HCT116 (cell line): Measurements from ENCODE around the gene SLC17A8.

ENCODE experiments used
- ATF3 ChIP-seq: IDR thresholded peaks from 2 replicates; pipeline ENCODE4 v1.6.1; 2012
- CEBPB ChIP-seq: IDR thresholded peaks from 2 replicates; pipeline ENCODE4 v1.6.1; 2012; ENCODE audit warnings: low read depth
- CTCF ChIP-seq, 3 experiments: fragments of 200-600 bp in 1 of 3; sonication (generic) in 1 of 3; IDR thresholded peaks in 2 of 3; conservative IDR thresholded peaks in 1 of 3; 2 replicates each; pipeline ENCODE4 v1.5.1; 2012 to 2017; ENCODE audit warnings: low read depth in 2 of 3, low read length in 2 of 3, antibody characterized with exemption in 1 of 3, borderline replicate concordance in 1 of 3, control low read depth in 1 of 3, mild to moderate bottlenecking in 1 of 3, mixed read lengths in 1 of 3, mixed run types in 1 of 3, moderate library complexity in 1 of 3; ENCODE audit not compliant: insufficient read depth in 1 of 3
- EZH2 ChIP-seq: fragments of 200-600 bp; sonication (generic); IDR thresholded peaks from 2 replicates; pipeline ENCODE4 v1.6.1; 2017; ENCODE audit warnings: antibody characterized with exemption, mixed run types
- MAX ChIP-seq: IDR thresholded peaks from 2 replicates; pipeline ENCODE4 v1.6.1; 2012
- POLR2A ChIP-seq: IDR thresholded peaks from 2 replicates; pipeline ENCODE4 v1.7.0; 2011; ENCODE audit warnings: borderline replicate concordance; ENCODE audit not compliant: insufficient read depth, insufficient read length; ENCODE audit errors: extremely low read depth
- RAD21 ChIP-seq: IDR thresholded peaks from 2 replicates; pipeline ENCODE4 v1.6.1; 2012; ENCODE audit warnings: low read depth, mild to moderate bottlenecking
- REST ChIP-seq: IDR thresholded peaks from 2 replicates; pipeline ENCODE4 v1.6.1; 2012; ENCODE audit warnings: low read depth
- SRF ChIP-seq: IDR thresholded peaks from 2 replicates; pipeline ENCODE4 v1.6.1; 2012; ENCODE audit warnings: low read depth
- TCF7L2 ChIP-seq: IDR thresholded peaks from 2 replicates; pipeline ENCODE4 v1.7.0; 2011; ENCODE audit warnings: borderline replicate concordance, inconsistent platforms; ENCODE audit not compliant: insufficient read depth, insufficient read length; ENCODE audit errors: extremely low read depth
- ZBTB33 ChIP-seq: IDR thresholded peaks from 2 replicates; pipeline ENCODE4 v1.6.1; 2011; ENCODE audit warnings: mild to moderate bottlenecking, low read length, moderate library complexity; ENCODE audit not compliant: insufficient replicate concordance; ENCODE audit errors: extremely low read depth

GRCh38 chr12:100324498-100324897 is 32.4 kb upstream of the SLC17A8 start:
- no peak for TF ChIP-seq RAD21
- TF ChIP-seq POLR2A, result no peak
- TF ChIP-seq EZH2, result no peak
- no peak for TF ChIP-seq CTCF (IDR thresholded peaks at IDR 0.05 in 2 of 3, conservative IDR thresholded peaks at IDR 0.05 in 1 of 3; ENCODE audit: borderline replicate concordance in 1 of 3, insufficient read depth in 1 of 3, low read depth in 2 of 3, low read length in 2 of 3)
- no peak for TF ChIP-seq REST
- no peak for TF ChIP-seq ZBTB33
- TF ChIP-seq SRF, result no peak
- no peak for TF ChIP-seq MAX
- TF ChIP-seq ATF3, result no peak
- no peak for TF ChIP-seq TCF7L2
- TF ChIP-seq CEBPB, result no peak
